ENCODE data around the gene PAX3. TPM values are rescaled to one million over a fixed set of nuclear protein-coding genes. Genes with fewer than 3 reads are reported as not detected.

Gene PAX3
- total and polyA plus RNA-seq, 8 donors, result not detected

GRCh38 chr2:222280795-222281194, 18.0 kb downstream of the PAX3 start:
- no peak for DNase-seq
- no peaks in the 10 kb centered on the region for H3K4me1 ChIP-seq
- peaks cover 0 to 71% (median 40%) of the 10 kb centered on the region in 3 donors for H3K27me3 ChIP-seq
- TF ChIP-seq EP300 (IDR thresholded peaks at IDR 0.05), result no peak
- TF ChIP-seq CTCF (IDR thresholded peaks at IDR 0.05), result no peak
- TF ChIP-seq POLR2AphosphoS5 (IDR thresholded peaks at IDR 0.05), result no peak
- TF ChIP-seq POLR2A (IDR thresholded peaks at IDR 0.05), result no peak
- H3K9me3 ChIP-seq, result no peaks in the 10 kb centered on the region
- intact Hi-C loops (cut with DNase I; ENCODE audit: low total_unique reads), result no loop called here
- no peak overlapping the region for H3K4me3 ChIP-seq
- 51 to 64% (median 60%) methylated on average over 5 of the region's 5 CpGs for WGBS, 5 donors
- no peaks in the 10 kb centered on the region for H3K36me3 ChIP-seq
- no peak overlapping the region for H3K27ac ChIP-seq

GRCh38 chr2:222272446-222273015, 26.3 kb downstream of the PAX3 start:
- 26 to 39% (median 31%) methylated on average over 4 of the region's 4 CpGs for WGBS, 5 donors
- TF ChIP-seq EP300 (IDR thresholded peaks at IDR 0.05), result no peak
- no peak for TF ChIP-seq POLR2A (IDR thresholded peaks at IDR 0.05)
- TF ChIP-seq CTCF (IDR thresholded peaks at IDR 0.05), result no peak
- no peak for TF ChIP-seq POLR2AphosphoS5 (IDR thresholded peaks at IDR 0.05)
- no peaks in the 10 kb centered on the region for H3K4me1 ChIP-seq
- H3K27me3 ChIP-seq, result peaks cover 0 to 68% (median 24%) of the 10 kb centered on the region in 3 donors
- no peak overlapping the region for H3K4me3 ChIP-seq
- no peak overlapping the region for H3K27ac ChIP-seq
- intact Hi-C loops (cut with DNase I; ENCODE audit: low total_unique reads), result no loop called here
- no peaks in the 10 kb centered on the region for H3K9me3 ChIP-seq
- no peak for DNase-seq
- no peaks in the 10 kb centered on the region for H3K36me3 ChIP-seq

- WGBS, 5 donors, result 64 to 71% (median 67%) methylated on average over 5 of the region's 5 CpGs
- TF ChIP-seq POLR2A (IDR thresholded peaks at IDR 0.05) (no peak), EP300 (IDR thresholded peaks at IDR 0.05) (no peak), CTCF (IDR thresholded peaks at IDR 0.05) (no peak), POLR2AphosphoS5 (IDR thresholded peaks at IDR 0.05) (no peak)
- Histone ChIP-seq H3K27me3 (peaks cover 0 to 66% (median 27%) of the 10 kb centered on the region in 3 donors), H3K36me3 (no peaks in the 10 kb centered on the region), H3K9me3 (no peaks in the 10 kb centered on the region), H3K4me1 (no peaks in the 10 kb centered on the region), H3K27ac (no peak overlapping the region), H3K4me3 (no peak overlapping the region)
- DNase-seq, result no peak
- intact Hi-C loops (cut with DNase I; ENCODE audit: low total_unique reads), result no loop called here
Measured at GRCh38 chr2:222271854-222272253, 26.9 kb downstream of the PAX3 start.

- DNase-seq, result no peak
- H3K36me3 ChIP-seq, result no peaks in the 10 kb centered on the region
- no peak overlapping the region for H3K27ac ChIP-seq
- H3K4me3 ChIP-seq, result no peak overlapping the region
- no peaks in the 10 kb centered on the region for H3K9me3 ChIP-seq
- intact Hi-C loops (cut with DNase I; ENCODE audit: low total_unique reads), result no loop called here
- H3K27me3 ChIP-seq, result peaks cover 0 to 68% (median 34%) of the 10 kb centered on the region in 3 donors
- WGBS, 5 donors, result 80 to 89% (median 83%) methylated on average over 3 of the region's 3 CpGs
- no peaks in the 10 kb centered on the region for H3K4me1 ChIP-seq
- no peak for TF ChIP-seq CTCF (IDR thresholded peaks at IDR 0.05)
- TF ChIP-seq EP300 (IDR thresholded peaks at IDR 0.05), result no peak
- TF ChIP-seq POLR2AphosphoS5 (IDR thresholded peaks at IDR 0.05), result no peak
- no peak for TF ChIP-seq POLR2A (IDR thresholded peaks at IDR 0.05)
Measured at GRCh38 chr2:222270396-222270795, 28.4 kb downstream of the PAX3 start.

Data from stomach (tissue), 9 donors.